CD4-positive, alpha-beta T cell (primary cell): ENCODE measurements around the gene ARID3A. TPM values are rescaled to one million over a fixed set of nuclear protein-coding genes. Genes with fewer than 3 reads are reported as not detected.
A peak's percentile ranks its signal among the peaks of the same experiment; 100 is the strongest.

Experiments
- ATAC-seq: fragments of 200-7000 bp; cut with Tn5 transposase; one replicate; pipeline ENCODE4 v1.10.0; 2022; ENCODE audit warnings: mild to moderate bottlenecking; ENCODE audit not compliant: poor library complexity
- CTCF ChIA-PET: fragments of 350-600 bp; sonication (Branson Sonifier 250); formaldehyde crosslinking; loops from one replicate; lab custom pipeline; 2021; ENCODE audit warnings: antibody characterized with exemption, inconsistent platforms; lab: Charles Lee
- POLR2A ChIA-PET: fragments of 350-600 bp; sonication (Branson Sonifier 250); formaldehyde crosslinking; loops from one replicate; lab custom pipeline; 2021; ENCODE audit warnings: antibody characterized with exemption, inconsistent platforms; lab: Charles Lee
- DNase-seq, 14 experiments: peaks; one replicate each; pipeline ENCODE4 v3.0.0-alpha.2; 2013 to 2020; ENCODE audit warnings: mixed read lengths in 2 of 14
- H3K27ac ChIP-seq, 2 donors: one replicate each; pipeline versions ENCODE4 v1.5.1 to v1.7.0; 2013; ENCODE audit warnings: low read length in 2 of 2, low read depth in 1 of 2, mild to moderate bottlenecking in 1 of 2
- H3K27me3 ChIP-seq, 2 experiments: 1 replicate in 1 of 2; 2 replicates in 1 of 2; pipeline versions ENCODE4 v1.6.1 to v1.7.0; 2013; ENCODE audit warnings: low read length in 2 of 2, control low read depth in 1 of 2, mild to moderate bottlenecking in 1 of 2, moderate library complexity in 1 of 2; ENCODE audit not compliant: insufficient read depth in 2 of 2, control insufficient read depth in 1 of 2
- H3K36me3 ChIP-seq: one replicate; pipeline ENCODE4 v1.6.1; 2013; ENCODE audit warnings: low read length, control low read depth; ENCODE audit not compliant: insufficient read depth
- H3K4me1 ChIP-seq: one replicate; pipeline ENCODE4 v1.6.1; 2013; ENCODE audit warnings: low read length, control low read depth; ENCODE audit not compliant: insufficient read depth
- H3K4me3 ChIP-seq: one replicate; pipeline ENCODE4 v1.5.1; 2013; ENCODE audit warnings: mild to moderate bottlenecking, low read length, moderate library complexity
- H3K9me3 ChIP-seq, 2 experiments: 1 replicate in 1 of 2; 2 replicates in 1 of 2; pipeline versions ENCODE4 v1.6.1 to v1.7.0; 2013; ENCODE audit warnings: low read length in 2 of 2, mild to moderate bottlenecking in 2 of 2, control low read depth in 1 of 2, moderate library complexity in 1 of 2; ENCODE audit not compliant: control insufficient read depth in 1 of 2, insufficient read depth in 1 of 2
- H3K27ac Mint-ChIP-seq: one replicate; pipeline ENCODE4 v1.8.0; 2020; ENCODE audit warnings: mixed read lengths
- H3K27me3 Mint-ChIP-seq: one replicate; pipeline ENCODE4 v1.8.0; 2021; ENCODE audit warnings: mixed read lengths
- H3K36me3 Mint-ChIP-seq: one replicate; pipeline ENCODE4 v1.8.0; 2021; ENCODE audit warnings: low read depth, mixed read lengths
- H3K4me1 Mint-ChIP-seq: one replicate; pipeline ENCODE4 v1.8.0; 2021; ENCODE audit warnings: low read depth, mixed read lengths
- H3K4me3 Mint-ChIP-seq: one replicate; pipeline ENCODE4 v1.8.0; 2020; ENCODE audit warnings: mild to moderate bottlenecking, mixed read lengths
- H3K9me3 Mint-ChIP-seq: one replicate; pipeline ENCODE4 v1.8.0; 2020; ENCODE audit warnings: mixed read lengths
- CTCF ChIP-seq: fragments of 200-600 bp; IDR thresholded peaks from one replicate; pipeline ENCODE4 v1.8.0; 2022; ENCODE audit warnings: antibody characterized with exemption, mild to moderate bottlenecking
- intact Hi-C, 2 experiments: fragments of 100-400 bp; cut with DNase I in 1 of 2; cut with micrococcal nuclease in 1 of 2; formaldehyde crosslinking; loops; one replicate each; pipeline versions ENCODE4 v1.15.1 to v1.9.0; 2023 to 2025; cut with DNase I, micrococcal nuclease
- total RNA-seq, 174 experiments: library from RNA in 2 of 174; stranded (reverse) in 2 of 174; gene quantifications; one replicate each; pipeline ENCODE4 v1.2.3 and lab custom pipeline; 2021 to 2026

Gene ARID3A
- total RNA-seq, 2 experiments from 2014 or later: 3.7 to 4.1 TPM

GRCh38 chr19:944171-944567 is 18.3 kb downstream of the ARID3A start:
- no peak overlapping the region for H3K4me3 Mint-ChIP-seq

GRCh38 chr19:944663-945241 is 18.9 kb downstream of the ARID3A start:
- DNase-seq (no peak), ATAC-seq (no peak)
- H3K36me3 Mint-ChIP-seq: no peaks in the 10 kb centered on the region
- intact Hi-C loops: no loop called here
- Histone ChIP-seq H3K4me1 (peaks cover 22% of the 10 kb centered on the region), H3K36me3 (no peaks in the 10 kb centered on the region), H3K9me3 (peaks cover 0 to 5% of the 10 kb centered on the region in 2 experiments), H3K27ac (no peak overlapping the region), H3K4me3 (no peak overlapping the region), H3K27me3 (no peaks in the 10 kb centered on the region)
- no peaks in the 10 kb centered on the region for H3K27me3 Mint-ChIP-seq
- peaks cover 13% of the 10 kb centered on the region for H3K4me1 Mint-ChIP-seq
- TF ChIP-seq CTCF: no peak
- H3K4me3 Mint-ChIP-seq: no peak overlapping the region
- H3K27ac Mint-ChIP-seq: no peak overlapping the region
- H3K9me3 Mint-ChIP-seq: no peaks in the 10 kb centered on the region
- CTCF ChIA-PET: no interaction called here
- POLR2A ChIA-PET: no interaction called here

More at GRCh38 chr19:944171-944567, 18.3 kb downstream of the ARID3A start:
- Mint-ChIP-seq H3K36me3 (no peaks in the 10 kb centered on the region), H3K27ac (no peak overlapping the region), H3K4me1 (peaks cover 18% of the 10 kb centered on the region), H3K27me3 (no peaks in the 10 kb centered on the region), H3K9me3 (no peaks in the 10 kb centered on the region)
- DNase-seq: peak in 1 of 14 experiments; percentile 45
- Histone ChIP-seq H3K36me3 (no peaks in the 10 kb centered on the region), H3K27ac (no peak overlapping the region), H3K4me1 (peaks cover 27% of the 10 kb centered on the region), H3K9me3 (peaks cover 0 to 5% of the 10 kb centered on the region in 2 experiments), H3K27me3 (no peaks in the 10 kb centered on the region), H3K4me3 (no peak overlapping the region)
- TF ChIP-seq CTCF: no peak
- ChIA-PET POLR2A (no interaction called here), CTCF (no interaction called here)
- intact Hi-C loops: no loop called here
- ATAC-seq: no peak

GRCh38 chr19:945401-946252 is 19.8 kb downstream of the ARID3A start:
- no peak for TF ChIP-seq CTCF
- Mint-ChIP-seq H3K36me3 (no peaks in the 10 kb centered on the region), H3K27ac (no peak overlapping the region), H3K27me3 (no peaks in the 10 kb centered on the region), H3K4me3 (no peak overlapping the region), H3K4me1 (peaks cover 6% of the 10 kb centered on the region), H3K9me3 (no peaks in the 10 kb centered on the region)
- Histone ChIP-seq H3K27ac (no peak overlapping the region), H3K9me3 (peaks cover 0 to 5% of the 10 kb centered on the region in 2 experiments), H3K4me3 (no peak overlapping the region), H3K27me3 (no peaks in the 10 kb centered on the region), H3K36me3 (no peaks in the 10 kb centered on the region), H3K4me1 (peaks cover 13% of the 10 kb centered on the region)
- intact Hi-C loops: no loop called here
- ATAC-seq: no peak
- ChIA-PET CTCF (no interaction called here), POLR2A (no interaction called here)
- no peak for DNase-seq
